ENCODE results near the gene MRPS10.
"Not testable (repeated sequence)": the region's sequence is repeated elsewhere in the genome, so short reads cannot be mapped to it uniquely, and the experiment has no call there.

The MRPS10 gene

DNA sequence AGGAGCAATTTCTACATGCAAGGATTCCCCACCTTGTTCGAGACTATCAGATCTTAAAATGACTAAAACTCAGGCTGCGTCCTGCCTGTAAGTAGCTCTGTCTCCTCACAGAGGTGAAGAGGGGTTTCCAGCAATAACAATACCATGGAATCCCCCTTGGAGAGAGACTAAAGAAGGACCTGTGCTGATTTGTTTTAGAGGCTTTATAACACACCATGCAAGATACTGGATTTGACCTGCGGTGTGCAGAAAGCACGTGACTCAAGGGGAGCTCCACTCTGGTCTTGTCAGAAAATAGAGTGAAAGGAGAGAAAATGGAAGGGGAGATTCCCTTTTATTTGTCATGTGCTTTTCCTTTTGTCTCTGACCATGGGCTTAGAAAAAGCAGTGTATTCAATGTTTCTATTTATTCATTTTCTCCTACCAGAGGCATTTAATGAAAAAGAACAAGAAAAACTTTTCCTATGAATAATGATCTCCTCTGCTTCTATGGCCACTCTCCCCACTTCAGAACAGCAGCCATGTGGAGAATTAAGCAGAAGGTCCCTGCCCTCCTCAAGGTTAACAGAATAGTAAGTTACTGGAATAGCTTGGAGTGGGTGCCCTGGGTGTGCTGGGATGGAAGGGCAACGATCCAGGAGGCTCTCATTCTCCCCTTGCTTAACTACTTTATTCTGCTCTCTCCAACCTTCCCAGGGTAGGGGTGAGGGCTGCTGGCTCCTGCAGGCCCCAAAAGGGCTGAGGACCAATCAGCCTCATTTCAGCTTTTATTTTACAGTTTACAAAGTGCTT, 19.2 kb upstream of the MRPS10 start:
- DNase-seq, result no peak

DNA sequence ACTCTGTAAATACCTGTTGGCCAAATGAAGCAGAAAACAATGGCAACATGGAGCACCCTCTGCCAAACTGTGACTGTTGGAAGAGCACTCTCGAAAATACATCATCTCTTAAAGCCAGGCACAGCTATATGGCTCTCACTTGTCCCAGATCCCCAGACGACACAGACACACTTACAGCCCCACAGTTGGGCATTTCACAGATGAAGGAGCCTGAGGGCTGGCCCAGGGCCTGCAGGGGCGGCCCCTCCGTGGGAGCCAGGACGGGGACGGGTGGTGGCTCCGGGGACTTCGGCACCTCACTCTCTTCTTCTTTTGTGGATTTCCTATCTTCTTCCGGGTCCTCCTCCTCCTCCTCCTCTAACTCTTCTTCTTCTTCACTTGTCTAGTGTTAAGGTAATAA, 18.4 kb upstream of the MRPS10 start:
- DNase-seq, result no peak

DNA sequence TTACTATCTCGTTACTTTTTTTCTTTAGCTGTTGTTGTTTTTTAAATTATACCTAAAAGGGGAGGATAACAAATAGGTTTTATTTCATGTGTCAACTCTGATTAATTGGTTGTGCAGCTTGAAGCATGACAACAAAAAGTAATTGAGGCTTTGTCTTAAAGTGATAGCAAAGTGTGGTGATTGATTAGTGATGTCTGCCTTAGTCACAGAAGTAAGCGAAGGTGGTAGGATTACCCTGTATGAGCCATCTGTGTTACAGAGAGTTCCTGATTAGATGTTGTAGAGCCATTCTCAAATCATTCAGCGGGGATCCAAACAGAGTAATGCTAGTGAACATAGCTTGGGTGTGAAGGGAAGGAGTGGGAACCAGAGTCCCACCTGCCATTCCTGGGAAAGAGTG, 14.4 kb upstream of the MRPS10 start:
- no peak for DNase-seq

DNA sequence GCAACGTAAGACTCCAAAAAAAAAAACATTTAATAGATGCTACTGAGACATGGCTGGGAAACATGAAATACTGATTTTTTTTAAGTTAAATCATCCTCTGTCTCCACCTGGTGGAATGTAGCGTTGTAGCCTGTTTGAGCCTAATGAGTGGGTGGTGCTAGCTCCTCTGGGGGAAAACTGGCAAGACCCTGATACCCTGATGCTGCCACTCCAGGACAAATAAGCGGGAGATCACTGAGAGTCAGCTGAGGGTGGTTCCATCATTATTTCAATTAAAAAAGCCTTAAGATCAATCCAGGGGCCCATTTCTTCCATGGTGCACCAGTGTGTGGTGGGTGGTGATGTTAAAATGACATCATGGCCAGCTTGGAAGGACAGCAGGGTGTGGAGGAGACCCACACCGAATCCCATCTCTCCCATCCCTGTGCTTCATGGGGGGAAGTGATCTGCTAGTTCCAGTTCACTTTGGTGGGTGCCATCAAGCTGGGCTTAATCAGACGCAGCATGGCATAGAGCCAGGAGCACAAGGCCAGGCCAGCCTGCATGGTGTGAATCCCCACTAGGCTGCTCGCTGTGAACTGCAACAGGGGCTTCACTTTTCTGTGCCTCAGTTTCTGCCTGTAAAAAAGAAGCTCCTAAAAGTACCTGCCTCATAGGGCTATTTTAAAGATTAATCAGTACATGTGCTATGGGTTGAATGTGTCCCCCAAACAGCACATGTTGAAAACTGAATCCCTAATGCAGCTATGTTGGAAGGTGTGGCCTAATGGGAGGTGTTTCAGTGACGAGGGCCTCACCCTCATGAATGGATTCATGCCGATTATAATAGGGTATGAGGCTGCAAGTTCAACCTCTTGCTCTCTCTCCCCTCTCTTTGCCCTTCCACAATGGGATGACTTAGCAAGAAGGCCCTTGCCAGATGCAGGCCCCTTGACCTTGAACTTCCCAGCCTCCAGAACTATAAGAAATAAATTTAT, 13.0 kb upstream of the MRPS10 start:
- DNase-seq, result no peak

DNA sequence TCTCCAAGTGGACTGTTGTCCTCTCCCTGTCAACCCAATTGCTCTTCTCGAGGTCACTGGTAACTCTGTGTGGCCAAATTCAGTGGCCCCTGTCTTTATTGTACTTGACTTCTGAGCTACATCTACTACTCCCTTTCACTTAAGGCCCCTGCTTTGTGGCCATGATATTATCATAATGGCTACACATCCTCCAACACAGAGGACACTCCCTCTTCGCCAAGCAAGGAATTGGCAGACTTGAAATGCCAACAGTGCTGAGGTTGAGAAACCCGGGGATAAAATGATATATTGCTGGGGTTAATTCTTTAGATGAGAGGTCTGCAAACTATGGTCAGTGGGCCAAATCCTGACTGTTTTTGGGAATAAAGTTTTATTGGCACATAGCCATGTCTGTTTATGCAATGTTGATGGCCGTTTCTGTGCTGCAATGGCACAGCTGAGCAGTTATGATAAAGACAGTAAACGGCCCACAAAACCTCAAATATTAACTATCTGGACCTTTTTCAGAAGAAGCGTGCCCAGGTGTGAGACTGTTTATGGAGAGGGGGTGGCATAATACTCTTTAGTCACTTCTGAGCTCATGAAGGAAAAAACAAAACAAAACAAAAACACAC, 12.0 kb upstream of the MRPS10 start:
- DNase-seq, result no peak

DNA sequence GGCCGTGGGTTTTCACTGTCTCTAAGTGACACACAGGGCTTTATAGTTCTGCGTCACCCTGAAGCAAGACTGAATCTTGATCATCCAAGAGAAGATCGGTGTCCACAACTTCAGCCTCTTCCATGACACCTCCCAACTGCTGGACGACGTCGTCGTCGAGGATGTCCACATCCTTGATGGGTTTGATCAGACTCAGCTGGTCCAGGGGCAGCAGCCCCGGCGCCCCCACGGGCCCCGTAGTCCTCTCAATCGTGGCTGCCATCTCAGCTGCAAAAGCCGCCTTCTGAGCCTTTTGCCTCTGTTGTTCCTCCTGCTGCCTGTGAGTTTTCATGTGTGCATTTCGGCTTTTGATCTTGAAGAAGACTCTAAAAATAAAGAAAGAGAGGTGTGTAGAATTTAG, 10.6 kb upstream of the MRPS10 start:
- no peak for DNase-seq

DNA sequence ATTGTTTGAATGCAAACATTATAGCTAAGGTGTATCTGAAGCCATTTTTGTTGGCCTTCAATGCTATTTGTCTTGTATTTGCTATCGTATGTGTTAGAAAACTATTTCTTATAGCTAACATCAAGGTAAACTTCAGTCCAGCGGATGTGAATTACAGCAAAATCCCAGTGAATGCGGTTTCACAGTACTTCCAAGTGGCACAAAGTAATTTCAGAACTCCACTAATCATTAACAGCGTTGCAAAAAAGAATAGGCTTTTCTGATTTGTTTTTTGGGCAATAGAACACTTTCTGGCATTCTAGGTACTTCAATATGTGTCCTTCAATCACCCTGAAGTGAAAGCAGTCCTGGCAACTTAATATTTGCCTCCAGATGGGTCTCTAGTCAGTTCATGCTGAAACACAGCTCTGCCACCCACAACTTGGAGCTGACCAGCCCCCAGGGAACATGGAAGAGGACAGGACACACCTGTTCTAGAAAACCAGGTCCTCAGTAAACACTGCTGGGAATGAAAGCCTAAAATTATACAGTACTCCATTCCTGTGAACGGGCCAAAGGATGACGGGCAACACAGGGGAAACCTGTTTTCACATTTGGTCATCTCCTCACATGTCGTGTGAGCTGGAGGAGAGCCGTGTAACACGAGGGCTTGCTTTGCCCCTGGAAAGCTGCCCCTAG, 9.7 kb upstream of the MRPS10 start:
- no peak for DNase-seq

DNA sequence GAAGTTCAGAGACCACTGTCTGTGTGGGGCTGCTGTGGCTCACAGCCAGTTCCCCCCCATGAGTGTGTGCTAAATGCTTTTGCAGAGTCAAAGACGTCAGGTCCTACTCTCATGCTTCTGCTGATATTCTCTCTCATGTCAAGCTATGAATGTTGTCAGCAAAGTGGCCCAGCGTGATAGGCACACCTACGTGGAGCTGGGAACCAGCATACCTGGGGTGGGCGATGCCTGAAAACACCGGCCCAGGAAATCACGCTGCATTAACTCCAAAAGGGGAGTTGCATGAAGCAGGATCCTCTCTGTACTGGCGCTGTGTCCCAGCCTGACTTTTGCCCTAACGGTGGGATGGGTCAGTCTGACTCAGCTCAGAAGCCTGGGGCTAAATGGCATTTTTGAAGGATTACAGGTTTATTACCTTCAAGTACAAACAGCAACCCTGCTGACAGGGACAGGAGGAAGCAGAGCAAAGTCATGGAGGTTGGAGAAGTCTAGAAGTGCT, 9.0 kb upstream of the MRPS10 start:
- DNase-seq, result no peak

DNA sequence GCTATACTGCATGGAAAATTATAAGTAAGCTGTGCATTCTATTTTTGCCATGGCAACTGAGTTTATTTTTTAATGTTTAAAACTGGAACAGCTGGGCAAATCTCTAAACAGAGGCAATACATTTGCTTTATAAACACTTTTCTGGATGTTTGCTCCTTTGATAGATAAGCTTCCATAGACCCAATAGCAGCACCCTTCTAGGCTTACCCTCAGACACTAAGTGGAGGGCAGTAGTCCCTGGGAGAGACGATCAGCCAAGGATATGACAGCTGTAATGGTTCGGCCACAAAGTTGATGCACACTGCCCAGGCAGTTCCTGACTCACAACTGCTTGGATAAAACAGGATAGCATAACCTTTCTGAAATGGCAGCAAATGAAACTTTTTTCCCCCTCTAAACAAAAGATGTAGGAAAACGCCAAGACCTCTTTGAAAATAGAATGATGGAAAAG, 8.5 kb upstream of the MRPS10 start:
- DNase-seq, result no peak

DNA sequence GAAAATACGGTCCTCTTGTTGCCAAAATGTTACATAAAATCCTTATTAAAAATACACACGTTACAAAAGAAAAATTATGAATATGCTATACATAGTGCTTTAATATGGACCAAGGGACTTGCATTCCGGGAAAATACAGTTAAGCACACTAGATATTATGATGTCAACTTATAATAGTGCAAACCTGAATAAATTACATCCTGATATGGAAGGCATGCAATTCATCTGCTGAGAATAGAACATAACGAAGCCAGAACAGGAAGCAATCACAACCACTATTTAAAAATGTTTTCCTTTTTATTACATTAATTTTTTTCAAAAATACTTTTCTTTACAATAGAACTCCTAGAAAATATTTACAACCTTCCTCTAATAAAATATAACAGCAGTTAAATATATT, 7.8 kb upstream of the MRPS10 start:
- DNase-seq, result no peak

DNA sequence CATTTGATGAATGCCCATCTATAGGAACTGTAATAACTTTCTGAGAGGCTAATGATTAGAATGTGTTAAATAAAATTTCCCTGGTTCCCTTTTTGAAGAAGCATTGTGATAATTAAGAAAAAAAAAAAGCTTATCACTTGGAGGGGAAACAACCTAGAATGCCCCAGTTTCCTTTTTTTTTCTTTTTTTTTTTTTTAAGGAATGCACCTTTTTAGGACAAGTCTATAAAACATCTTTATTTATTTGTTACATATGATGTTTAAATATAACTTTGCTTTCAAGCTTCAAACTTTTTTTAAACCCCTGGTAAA, 7.3 kb upstream of the MRPS10 start:
- no peak for DNase-seq

DNA sequence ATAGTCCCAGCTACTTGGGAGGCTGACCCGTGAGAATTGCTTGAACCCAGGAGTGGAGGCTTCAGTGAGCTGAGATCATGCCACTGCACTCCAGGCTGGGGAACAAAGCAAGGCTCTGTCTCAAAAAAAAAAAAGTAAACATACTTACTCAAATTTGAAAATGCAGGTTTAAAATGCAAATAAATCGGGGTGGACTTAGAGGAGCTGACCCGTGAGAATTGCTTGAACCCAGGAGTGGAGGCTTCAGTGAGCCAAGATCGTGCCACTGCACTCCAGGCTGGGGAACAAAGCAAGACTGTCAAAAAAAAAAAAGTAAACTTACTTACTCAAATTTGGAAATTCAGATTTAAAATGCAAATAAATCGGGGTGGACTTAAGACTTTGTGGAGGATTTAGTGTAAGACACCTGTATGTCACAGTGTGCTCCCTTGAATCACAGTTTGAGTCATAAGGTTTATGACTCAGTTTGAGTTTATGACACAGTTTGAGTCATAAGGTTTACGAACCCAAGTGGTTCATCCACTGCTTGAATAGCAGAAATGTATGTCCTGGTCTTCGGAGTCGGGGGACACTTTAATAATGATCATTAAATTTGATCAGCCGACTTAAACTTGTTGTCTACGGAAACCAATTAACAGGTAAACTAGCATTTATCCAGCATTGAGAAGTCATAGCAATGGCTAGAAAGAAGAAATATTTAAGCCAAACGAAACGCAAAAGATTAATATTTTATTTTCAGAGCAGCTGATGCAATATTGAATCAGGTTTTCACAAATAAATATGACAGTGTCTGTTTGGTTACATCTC, 6.8 kb upstream of the MRPS10 start:
- DNase-seq, result no peak

DNA sequence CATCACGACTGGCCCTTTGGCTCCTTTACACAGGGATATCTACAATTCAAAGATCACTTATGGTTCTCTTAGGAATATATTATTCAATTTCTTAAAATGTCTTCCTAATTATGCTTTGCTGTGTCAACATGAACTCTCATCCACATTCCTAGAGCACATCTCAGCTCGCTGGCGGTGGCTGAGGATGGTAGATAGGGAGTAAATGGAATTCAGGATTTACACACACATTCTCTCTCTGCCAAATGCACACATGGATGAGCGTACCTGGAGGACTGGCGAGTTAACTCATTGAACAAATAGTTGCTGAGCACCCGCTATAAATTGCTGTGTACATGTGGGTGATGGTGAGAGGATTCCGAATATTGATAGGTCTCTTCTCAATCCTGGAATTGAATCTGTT, 4.8 kb upstream of the MRPS10 start:
- DNase-seq, result no peak

DNA sequence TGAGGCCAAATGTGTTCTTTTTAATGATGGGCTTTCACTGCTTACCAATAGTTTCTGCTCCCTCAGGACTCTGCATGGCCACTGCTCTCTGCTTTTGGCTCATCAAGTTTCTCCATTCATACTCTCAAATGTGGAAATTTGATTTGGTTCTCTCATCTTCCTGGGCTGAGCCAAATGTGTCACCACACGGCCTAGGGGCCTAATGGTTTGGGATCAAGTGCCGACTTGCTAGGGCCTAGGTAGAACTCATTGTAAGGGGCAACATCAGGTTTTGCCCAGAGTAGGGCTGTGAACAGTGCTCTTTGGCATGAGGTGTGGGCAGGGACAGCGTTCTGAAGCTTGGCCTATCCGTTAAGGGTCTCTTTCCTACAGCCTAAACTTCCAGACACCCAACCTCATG, 3.9 kb upstream of the MRPS10 start:
- DNase-seq, result no peak

DNA sequence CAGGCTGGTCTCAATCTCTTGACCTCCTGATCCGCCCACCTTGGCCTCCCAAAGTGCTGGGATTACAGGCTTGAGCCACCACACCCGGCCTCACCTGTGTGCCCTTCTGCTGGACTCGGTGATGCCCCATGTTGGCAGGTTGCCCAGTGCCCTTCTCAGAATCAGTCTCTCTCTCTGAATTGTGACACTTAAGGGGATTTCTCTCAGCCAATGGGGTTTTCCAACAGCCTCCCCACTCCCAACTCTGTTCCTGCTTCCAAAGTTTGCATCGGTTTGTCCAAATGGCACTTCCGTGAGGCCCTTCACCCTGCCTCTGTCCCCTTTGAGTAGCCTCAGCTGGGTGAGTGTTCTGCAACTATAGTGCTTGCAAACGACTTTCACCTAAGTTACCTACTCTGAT, 3.1 kb upstream of the MRPS10 start:
- no peak for DNase-seq

DNA sequence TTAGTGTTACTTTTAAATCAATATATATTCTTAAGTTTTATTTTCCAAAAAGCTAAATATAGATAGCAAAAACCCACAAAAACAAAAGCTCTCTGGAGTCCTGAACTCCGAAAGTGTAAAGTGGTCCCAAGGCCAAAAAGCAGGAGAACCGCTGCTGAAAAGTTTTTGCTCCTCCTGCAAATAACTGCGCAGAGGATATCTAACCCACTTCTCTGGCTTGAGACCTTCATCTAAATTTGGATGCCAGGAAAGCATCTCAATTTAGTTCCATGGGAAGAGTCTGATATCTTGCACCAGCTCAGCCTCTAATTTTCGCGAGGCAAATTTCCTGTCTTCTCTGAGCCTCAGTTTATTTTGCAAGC, 523 bp downstream of the MRPS10 start:
- no peak for DNase-seq

DNA sequence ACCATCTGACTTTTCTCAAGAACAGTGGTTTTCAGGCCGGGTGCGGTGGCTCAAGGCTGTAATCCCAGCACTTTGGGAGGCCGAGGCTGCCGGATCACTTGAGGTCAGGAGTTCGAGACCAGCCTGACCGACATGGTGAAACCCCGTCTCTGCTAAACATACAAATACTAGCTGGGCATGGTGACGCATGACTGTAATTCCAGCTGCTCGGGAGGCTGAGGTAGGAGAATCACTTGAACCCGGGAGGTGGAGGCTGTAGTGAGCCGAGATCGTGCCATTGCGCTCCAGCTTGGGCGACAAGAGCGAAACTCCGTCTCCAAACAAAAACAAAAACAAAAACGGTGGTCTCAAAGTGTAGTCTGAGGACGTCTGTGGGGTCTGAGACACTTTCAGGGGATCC, 1.2 kb downstream of the MRPS10 start:
- not testable (repeated sequence) for DNase-seq

DNA sequence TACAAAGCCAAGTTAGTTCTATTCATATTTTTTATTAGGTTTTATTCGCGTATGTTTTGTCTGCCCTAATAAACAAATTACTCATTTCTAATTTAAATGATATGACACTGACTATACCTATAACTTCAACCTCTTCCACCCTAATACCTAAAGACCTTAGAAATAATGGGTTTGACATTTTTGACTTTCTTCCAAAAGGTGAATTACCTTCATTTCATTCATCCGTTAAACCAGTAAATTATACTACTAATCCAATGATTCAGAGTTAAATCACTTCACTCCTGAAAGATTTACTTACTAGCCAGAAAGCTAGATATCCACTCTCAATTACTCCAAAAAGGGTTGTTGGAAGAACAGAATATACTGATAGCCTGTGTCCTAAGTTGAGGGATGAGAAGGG, 5.2 kb downstream of the MRPS10 start:
- no peak for DNase-seq

DNA sequence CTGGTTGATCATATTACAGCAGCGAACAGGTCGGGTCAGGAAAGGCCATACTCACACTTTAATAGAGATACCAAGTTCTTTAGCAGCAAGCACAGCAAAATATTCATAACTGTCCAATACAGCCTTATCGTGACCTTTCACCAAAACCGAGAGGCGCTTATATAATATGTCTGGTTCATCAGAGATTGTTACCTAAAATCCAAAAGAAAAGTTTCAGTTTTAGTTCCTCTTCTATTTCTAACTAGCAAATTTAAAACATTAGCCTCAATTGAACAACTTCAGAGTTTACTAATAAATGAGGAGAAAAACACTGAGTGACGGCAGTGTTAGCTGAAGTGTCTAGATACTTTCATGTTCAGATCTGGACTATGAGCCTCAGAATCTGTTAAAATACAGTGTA, 5.9 kb downstream of the MRPS10 start:
- no peak for DNase-seq

DNA sequence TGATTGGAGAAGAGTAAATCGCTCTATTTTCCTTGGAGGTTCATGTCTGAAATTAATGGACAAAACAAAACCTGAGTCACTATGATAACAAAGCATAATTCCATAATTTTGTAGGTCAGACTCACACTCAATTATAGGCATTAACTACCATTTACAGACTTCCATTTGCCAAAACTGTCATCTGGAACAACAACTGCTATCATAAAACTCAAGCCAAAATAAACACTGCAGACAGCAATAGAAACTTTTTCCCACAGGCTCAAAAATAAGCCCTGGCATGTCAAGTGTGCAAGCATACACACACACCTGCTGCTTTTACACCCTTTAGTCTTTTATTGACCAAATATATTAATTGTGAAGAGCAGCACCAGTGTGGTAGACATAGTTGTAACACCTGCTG, 7.1 kb downstream of the MRPS10 start:
- DNase-seq, result no peak

DNA sequence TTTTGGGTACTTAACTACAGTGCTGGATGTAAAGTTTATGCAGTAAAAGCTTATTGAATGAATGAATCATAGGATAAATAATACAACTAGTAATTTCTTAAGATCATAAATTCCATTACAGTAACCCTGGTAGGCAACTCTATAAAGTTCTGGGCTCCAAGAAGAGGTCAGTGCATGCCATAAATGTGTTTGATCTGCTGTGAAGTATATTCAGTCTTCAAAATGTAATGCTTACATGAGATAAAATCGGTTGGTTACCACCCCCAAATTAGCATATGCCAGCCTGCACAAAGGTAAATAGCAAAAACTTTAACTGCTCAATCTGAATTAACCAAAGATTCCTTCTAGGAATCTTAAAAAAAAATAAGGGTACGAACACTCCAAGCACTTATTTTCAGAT, 10.1 kb downstream of the MRPS10 start:
- DNase-seq, result not testable (repeated sequence)

DNA sequence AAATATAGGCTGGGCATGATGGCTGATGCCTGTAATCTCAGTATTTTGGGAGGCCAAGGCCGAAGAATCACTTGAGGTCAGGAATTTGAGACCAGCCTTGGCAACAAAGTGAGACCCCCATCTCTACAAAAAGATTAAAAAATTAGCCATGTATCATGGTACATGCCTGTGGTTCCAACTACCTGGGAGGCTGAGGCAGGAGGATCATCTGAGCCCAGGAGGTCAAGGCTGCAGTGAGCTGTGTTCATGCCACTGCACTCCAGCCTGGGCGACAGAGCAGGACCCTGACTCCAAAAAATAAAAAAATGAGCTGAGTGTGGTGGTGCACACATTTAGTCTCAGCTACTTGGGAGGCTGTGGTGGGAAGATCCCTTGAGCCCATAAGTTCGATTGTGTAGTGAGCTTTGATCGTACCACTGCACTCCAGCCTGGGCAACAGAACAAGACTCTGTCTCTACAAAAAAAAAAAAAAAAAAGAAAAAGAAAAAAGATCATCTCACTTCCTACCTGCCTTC, 12.8 kb downstream of the MRPS10 start:
- no peak for DNase-seq
